Endothelial cell of umbilical vein (primary cell): ENCODE data around the gene MRPL38. TPM values are rescaled to one million over a fixed set of nuclear protein-coding genes. Genes with fewer than 3 reads are reported as not detected.

Experiments used
- BruUV-seq: library from RNA; stranded (reverse); fragments of 400-500 nt; replicated peaks from 2 replicates; lab custom pipeline; 2021; lab: Mats Ljungman, UMichigan
- CTCF ChIA-PET: fragments of 300-600, 350-600 bp; sonication (Branson Sonifier 250); formaldehyde crosslinking; loops from one replicate; lab custom pipeline; 2021; ENCODE audit warnings: antibody characterized with exemption, inconsistent platforms; lab: Charles Lee
- POLR2A ChIA-PET: fragments of 300-600, 350-600 bp; sonication (Branson Sonifier 250); formaldehyde crosslinking; loops from one replicate; lab custom pipeline; 2021; ENCODE audit warnings: antibody characterized with exemption, inconsistent platforms; lab: Charles Lee
- DNase-seq: peaks from one replicate; pipeline ENCODE4 v3.0.0-alpha.2; 2011; ENCODE audit warnings: low read depth, low spot score
- FAIRE-seq: peaks from 2 replicates; lab custom pipeline; 2011; peaks lifted over from hg19 to GRCh38; lab: Jason Lieb, UNC
- H2AFZ ChIP-seq: 2 replicates; pipeline ENCODE4 v1.6.0; 2012; ENCODE audit warnings: low read depth, low read length, control low read depth, inconsistent platforms
- H3K27ac ChIP-seq: 2 replicates; pipeline ENCODE4 v1.5.1; 2011; ENCODE audit warnings: low read depth, mild to moderate bottlenecking, control low read depth, low read length, moderate library complexity; ENCODE audit not compliant: insufficient read depth
- H3K27me3 ChIP-seq, 2 experiments: 2 replicates each; pipeline versions ENCODE4 v1.6.0 to v1.6.1; 2011; ENCODE audit warnings: low read length in 2 of 2, mixed read lengths in 1 of 2; ENCODE audit not compliant: control insufficient read depth in 2 of 2, insufficient read depth in 2 of 2
- H3K36me3 ChIP-seq, 2 experiments: 2 replicates in 1 of 2; 3 replicates in 1 of 2; pipeline ENCODE4 v1.5.1; 2011; ENCODE audit warnings: low read length in 2 of 2, mild to moderate bottlenecking in 1 of 2, moderate library complexity in 1 of 2; ENCODE audit not compliant: control insufficient read depth in 2 of 2, insufficient read depth in 2 of 2; ENCODE audit errors: extremely low read depth in 1 of 2
- H3K4me1 ChIP-seq: 3 replicates; pipeline ENCODE4 v1.5.1; 2011; ENCODE audit warnings: mild to moderate bottlenecking, low read length; ENCODE audit not compliant: control insufficient read depth, insufficient read depth; ENCODE audit errors: extremely low read depth
- H3K4me2 ChIP-seq: 2 replicates; pipeline ENCODE4 v1.6.1; 2011; ENCODE audit warnings: low read length, control low read depth, mixed read lengths; ENCODE audit not compliant: insufficient read depth
- H3K4me3 ChIP-seq, 3 experiments: fragments of 200-600 bp in 1 of 3; sonication (generic), shearing (Covaris generic) in 1 of 3; replicated peaks in 1 of 3; 2 replicates each; pipeline ENCODE4 v1.5.1; 2011 to 2016; ENCODE audit warnings: control low read depth in 3 of 3, low read length in 3 of 3, mild to moderate bottlenecking in 2 of 3, inconsistent platforms in 1 of 3, low read depth in 1 of 3, moderate library complexity in 1 of 3; ENCODE audit not compliant: insufficient read depth in 1 of 3
- H3K79me2 ChIP-seq: 2 replicates; pipeline ENCODE4 v1.6.0; 2012; ENCODE audit warnings: low read length, inconsistent platforms; ENCODE audit not compliant: control insufficient read depth, insufficient read depth
- H3K9ac ChIP-seq: replicated peaks from 2 replicates; pipeline ENCODE3; 2011; ENCODE audit warnings: low read length, control low read depth; ENCODE audit not compliant: insufficient read depth; ENCODE audit errors: extremely low read depth
- H3K9me1 ChIP-seq: replicated peaks from 3 replicates; pipeline ENCODE4 v1.6.0; 2011; ENCODE audit warnings: mild to moderate bottlenecking, low read length; ENCODE audit not compliant: control insufficient read depth, insufficient read depth; ENCODE audit errors: extremely low read depth
- H3K9me3 ChIP-seq: replicated peaks from 2 replicates; pipeline ENCODE4 v1.5.1; 2012; ENCODE audit warnings: low read length, inconsistent platforms; ENCODE audit not compliant: control insufficient read depth, insufficient read depth
- H4K20me1 ChIP-seq: replicated peaks from 2 replicates; pipeline ENCODE3; 2011; ENCODE audit warnings: mild to moderate bottlenecking, low read length; ENCODE audit not compliant: control insufficient read depth, insufficient read depth; ENCODE audit errors: extremely low read depth
- CTCF ChIP-seq, 2 donors: IDR thresholded peaks; 1 replicate in 1 of 2; 2 replicates in 1 of 2; pipeline ENCODE4 v1.5.1; 2011; ENCODE audit warnings: low read length in 2 of 2, mild to moderate bottlenecking in 2 of 2, moderate library complexity in 2 of 2, control low read depth in 1 of 2, inconsistent platforms in 1 of 2, low read depth in 1 of 2; ENCODE audit not compliant: insufficient read depth in 1 of 2; ENCODE audit errors: extremely low read depth in 1 of 2
- EZH2 ChIP-seq: IDR thresholded peaks from 2 replicates; pipeline ENCODE4 v1.6.1; 2012; ENCODE audit warnings: borderline replicate concordance, low read depth, mild to moderate bottlenecking, moderate library complexity, low read length, inconsistent platforms; ENCODE audit not compliant: severe bottlenecking
- FOS ChIP-seq: IDR thresholded peaks from 2 replicates; pipeline ENCODE4 v1.6.1; 2011; ENCODE audit warnings: mild to moderate bottlenecking, low read length, moderate library complexity, borderline replicate concordance; ENCODE audit not compliant: insufficient read depth
- GATA2 ChIP-seq: IDR thresholded peaks from 2 replicates; pipeline ENCODE4 v1.7.0; 2011; ENCODE audit warnings: low read depth, mild to moderate bottlenecking, moderate library complexity, mixed read lengths, low read length; ENCODE audit not compliant: insufficient read length, insufficient read depth
- JUN ChIP-seq: IDR thresholded peaks from 2 replicates; pipeline ENCODE4 v1.6.1; 2011; ENCODE audit warnings: borderline replicate concordance, low read depth; ENCODE audit not compliant: insufficient read length, insufficient read depth
- MAX ChIP-seq: IDR thresholded peaks from 2 replicates; pipeline ENCODE4 v1.6.1; 2011; ENCODE audit not compliant: insufficient read depth, insufficient read length
- MYC ChIP-seq: IDR thresholded peaks from one replicate; pipeline ENCODE4 v1.6.1; 2011; ENCODE audit warnings: mild to moderate bottlenecking, low read depth, low read length
- POLR2A ChIP-seq: IDR thresholded peaks from 2 replicates; pipeline ENCODE4 v1.6.1; 2012; ENCODE audit warnings: low read depth, mild to moderate bottlenecking, control low read depth, low read length
- POLR2AphosphoS5 ChIP-seq: IDR thresholded peaks from 2 replicates; pipeline ENCODE4 v1.6.1; 2012; ENCODE audit warnings: low read depth, mild to moderate bottlenecking, control low read depth, low read length, moderate library complexity; ENCODE audit not compliant: insufficient read depth
- dilution Hi-C: fragments of 300-500 bp; cut with MboI; formaldehyde crosslinking; loops from one replicate; pipeline ENCODE4 v1.15.0; 2019; ENCODE audit warnings: low sequenced_read_pairs; ENCODE audit not compliant: extremely low pct_ligation_motif_present
- intact Hi-C: fragments of 100-400 bp; cut with micrococcal nuclease; formaldehyde crosslinking; loops from one replicate; pipeline ENCODE4 v1.10.0; 2022
- polyA plus RNA-seq, 4 experiments: library from polyadenylated mRNA; depleted of rRNA in 3 of 4; stranded (reverse) in 3 of 4; unstranded in 1 of 4; fragments of >200 nt; gene quantifications; 2 replicates each; pipeline versions ENCODE4 v1.2.1 to v1.2.3, GENCODE V29; 2011 to 2012; ENCODE audit warnings: missing spikeins in 1 of 4
- total RNA-seq: library from RNA; stranded (reverse); gene quantifications from 2 replicates; pipeline ENCODE4 v1.2.3, GENCODE V29; 2021

The MRPL38 gene
- total and polyA plus RNA-seq, 2 donors (not counting 3 experiments of a cell fraction or from before 2014, with no cell fraction given) = 82.7 to 93.8 TPM

GRCh38 chr17:75932852-75933251 is 28.2 kb upstream of the MRPL38 start:
- Histone ChIP-seq H3K4me1 (no peaks in the 10 kb centered on the region), H3K27me3 (no peaks in the 10 kb centered on the region), H3K9ac (no peak overlapping the region), H4K20me1 (no peaks in the 10 kb centered on the region), H3K9me3 (no peaks in the 10 kb centered on the region), H3K4me2 (no peak overlapping the region), H3K79me2 (no peaks in the 10 kb centered on the region), H3K27ac (no peak overlapping the region), H2AFZ (no peak overlapping the region), H3K36me3 (no peaks in the 10 kb centered on the region), H3K9me1 (no peaks in the 10 kb centered on the region), H3K4me3 (no peak overlapping the region)
- CTCF ChIA-PET = interaction anchor here (1.2 kb wide), 1 partner anchor 8 kb away, joined by 3 read pairs; no protein-coding TSS in a partner anchor
- no TSS peak for BruUV-seq
- FAIRE-seq = no peak
- TF ChIP-seq EZH2 (no peak), POLR2AphosphoS5 (no peak), CTCF (IDR thresholded peaks at IDR 0.05; ENCODE audit: extremely low read depth in 1 of 2, insufficient read depth in 1 of 2, low read depth in 1 of 2, low read length in 2 of 2) (no peak), FOS (no peak), MYC (no peak), POLR2A (no peak), GATA2 (no peak), JUN (no peak), MAX (no peak)
- DNase-seq = no peak
- POLR2A ChIA-PET = no interaction called here
- intact Hi-C loops (no loop called here), dilution Hi-C loops (no loop called here)
